WERI-Rb-1 (cell line): Measurements from ENCODE around the gene H2AZ2.

Source experiments
- DNase-seq: peaks from one replicate; pipeline ENCODE4 v3.0.0-alpha.2; 2020
- H3K27ac ChIP-seq: fragments of 250-450 bp; sonication (Bioruptor Pico); 2 replicates; pipeline ENCODE4 v1.5.1; 2020; ENCODE audit warnings: mild to moderate bottlenecking, moderate library complexity
- H3K27me3 ChIP-seq: fragments of 250-450 bp; sonication (Bioruptor Pico); 2 replicates; pipeline ENCODE4 v1.5.1; 2021; ENCODE audit warnings: mild to moderate bottlenecking, low read depth, moderate library complexity; ENCODE audit not compliant: insufficient read depth, severe bottlenecking
- H3K36me3 ChIP-seq: fragments of 250-450 bp; sonication (Bioruptor Pico); 2 replicates; pipeline ENCODE4 v1.5.1; 2020; ENCODE audit warnings: mild to moderate bottlenecking, moderate library complexity
- H3K4me3 ChIP-seq: 2 replicates; pipeline ENCODE4 v1.5.1; 2011; ENCODE audit warnings: low read depth, mild to moderate bottlenecking, control low read depth, low read length
- H3K9me3 ChIP-seq: fragments of 250-450 bp; sonication (Bioruptor Pico); 2 replicates; pipeline ENCODE4 v1.5.1; 2021; ENCODE audit warnings: mild to moderate bottlenecking, moderate library complexity; ENCODE audit not compliant: severe bottlenecking
- CTCF ChIP-seq: IDR thresholded peaks from 2 replicates; pipeline ENCODE4 v1.5.1; 2011; ENCODE audit warnings: low read depth, mild to moderate bottlenecking, control low read depth, inconsistent platforms, low read length

Gene H2AZ2

DNA sequence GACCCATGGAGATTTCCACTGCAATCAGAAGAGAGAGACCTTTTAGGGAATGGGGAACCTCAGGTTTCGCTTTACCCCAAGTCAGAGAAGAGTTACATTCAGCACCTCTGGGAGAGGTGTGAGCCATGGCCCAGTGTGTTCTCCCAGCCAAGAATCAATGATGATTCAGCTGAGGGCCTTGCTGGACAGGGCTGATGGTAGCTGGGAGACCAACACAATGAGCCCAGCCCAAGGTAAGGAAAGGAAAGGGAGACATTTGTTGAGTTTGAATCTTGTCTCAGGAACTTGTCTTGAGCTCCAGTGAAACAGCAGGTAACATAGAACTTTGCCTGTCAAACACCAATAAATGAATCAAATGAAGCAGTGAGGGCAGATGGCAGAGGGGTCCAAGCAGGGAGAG is 65.4 kb downstream of the H2AZ2 start:
- H3K27me3 ChIP-seq = no peaks in the 10 kb centered on the region
- no peak overlapping the region for H3K4me3 ChIP-seq
- TF ChIP-seq CTCF = no peak
- H3K36me3 ChIP-seq = no peaks in the 10 kb centered on the region
- H3K9me3 ChIP-seq = peaks cover 10% of the 10 kb centered on the region
- DNase-seq = no peak
- no peak overlapping the region for H3K27ac ChIP-seq
